ENCODE results near the gene ARL8A.
A peak's percentile ranks its signal among the peaks of the same experiment; 100 is the strongest.

DNA sequence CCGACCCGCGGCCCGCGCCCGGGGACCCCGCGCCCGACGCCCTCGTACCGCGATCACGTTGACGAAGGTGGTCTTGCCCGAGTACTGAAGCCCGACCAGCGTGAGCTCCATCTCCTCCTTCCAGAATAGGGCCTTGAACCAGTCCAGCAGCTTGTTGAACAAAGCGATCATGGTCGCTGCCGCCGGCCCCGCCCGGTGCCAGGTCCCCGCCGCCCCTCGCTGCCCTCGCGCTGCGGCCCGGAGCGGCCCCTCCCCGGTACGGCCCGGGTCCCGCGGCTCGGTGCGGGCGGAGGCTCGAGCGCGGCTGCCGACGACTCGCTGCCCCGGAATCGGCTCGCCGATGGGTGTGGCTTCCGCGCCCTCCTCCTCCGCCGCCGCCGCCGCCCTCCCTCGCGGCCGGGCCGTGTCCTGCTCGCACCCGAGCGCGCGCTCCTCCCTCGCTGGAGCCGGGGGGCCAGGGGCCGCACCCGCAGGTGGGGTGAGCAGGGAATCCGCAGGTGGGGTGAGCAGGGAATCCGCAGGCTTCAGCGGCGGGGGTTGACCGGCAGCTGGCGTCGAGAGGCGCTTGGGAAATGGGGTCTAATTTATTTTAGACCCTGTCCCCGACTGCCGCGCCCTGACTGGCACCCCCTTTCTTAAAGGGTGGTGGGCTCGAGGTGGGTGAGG, at the start of gene ARL8A:
- TF ChIP-seq, protein P1, sequence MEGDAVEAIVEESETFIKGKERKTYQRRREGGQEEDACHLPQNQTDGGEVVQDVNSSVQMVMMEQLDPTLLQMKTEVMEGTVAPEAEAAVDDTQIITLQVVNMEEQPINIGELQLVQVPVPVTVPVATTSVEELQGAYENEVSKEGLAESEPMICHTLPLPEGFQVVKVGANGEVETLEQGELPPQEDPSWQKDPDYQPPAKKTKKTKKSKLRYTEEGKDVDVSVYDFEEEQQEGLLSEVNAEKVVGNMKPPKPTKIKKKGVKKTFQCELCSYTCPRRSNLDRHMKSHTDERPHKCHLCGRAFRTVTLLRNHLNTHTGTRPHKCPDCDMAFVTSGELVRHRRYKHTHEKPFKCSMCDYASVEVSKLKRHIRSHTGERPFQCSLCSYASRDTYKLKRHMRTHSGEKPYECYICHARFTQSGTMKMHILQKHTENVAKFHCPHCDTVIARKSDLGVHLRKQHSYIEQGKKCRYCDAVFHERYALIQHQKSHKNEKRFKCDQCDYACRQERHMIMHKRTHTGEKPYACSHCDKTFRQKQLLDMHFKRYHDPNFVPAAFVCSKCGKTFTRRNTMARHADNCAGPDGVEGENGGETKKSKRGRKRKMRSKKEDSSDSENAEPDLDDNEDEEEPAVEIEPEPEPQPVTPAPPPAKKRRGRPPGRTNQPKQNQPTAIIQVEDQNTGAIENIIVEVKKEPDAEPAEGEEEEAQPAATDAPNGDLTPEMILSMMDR (IDR thresholded peaks at IDR 0.05): no peak
- peak; percentile 86 for TF ChIP-seq POLR2A (IDR thresholded peaks at IDR 0.05)

Measured in right lobe of liver (tissue), 4 donors.